Forelimb muscle (tissue), 1 donor: Measurements from ENCODE around the gene OGFOD3. TPM values are rescaled to one million over a fixed set of nuclear protein-coding genes. Genes with fewer than 3 reads are reported as not detected.

Experiments
- polyA plus RNA-seq: library from polyadenylated mRNA; unstranded; fragments of 120-200 nt; gene quantifications from one replicate; pipeline ENCODE4 v1.2.1, GENCODE V29; 2013; ENCODE audit not compliant: insufficient read length

Gene OGFOD3
- polyA plus RNA-seq, 1 donor = 17.9 TPM

Other genes starting within 250 kb of the OGFOD3 start
- gene CCDC57, start 205.7 kb downstream of the OGFOD3 start, polyA plus RNA-seq = 31.7 TPM
- gene SLC16A3, start 189.5 kb downstream of the OGFOD3 start, polyA plus RNA-seq = 29.7 TPM
- 63.5 TPM for gene CSNK1D, start 144.9 kb downstream of the OGFOD3 start, polyA plus RNA-seq
- 0.43 TPM for gene CD7, start 101.0 kb downstream of the OGFOD3 start, polyA plus RNA-seq
- 3.3 TPM for gene SECTM1, start 84.8 kb downstream of the OGFOD3 start, polyA plus RNA-seq
- gene TEX19, start 59.3 kb downstream of the OGFOD3 start, polyA plus RNA-seq = not detected
- 5.8 TPM for gene UTS2R, start 46.8 kb downstream of the OGFOD3 start, polyA plus RNA-seq
- 19.6 TPM for gene HEXD, start 239 bp downstream of the OGFOD3 start, polyA plus RNA-seq
- 25.2 TPM for gene CYBC1, start 32.2 kb upstream of the OGFOD3 start, polyA plus RNA-seq
- 60.0 TPM for gene NARF, start 40.2 kb upstream of the OGFOD3 start, polyA plus RNA-seq
- 37.9 TPM for gene FOXK2, start 101.1 kb upstream of the OGFOD3 start, polyA plus RNA-seq
- gene WDR45B, start 229.9 kb upstream of the OGFOD3 start, polyA plus RNA-seq = 56.1 TPM